Astrocyte of the cerebellum (primary cell): ENCODE data around the gene DVL1.
A peak's percentile ranks its signal among the peaks of the same experiment; 100 is the strongest.

ENCODE experiments used
- DNase-seq: peaks from one replicate; pipeline ENCODE4 v3.0.0-alpha.2; 2011; ENCODE audit warnings: low read depth
- H3K4me3 ChIP-seq: 2 replicates; pipeline ENCODE4 v1.5.1; 2011; ENCODE audit warnings: mild to moderate bottlenecking, low read depth, low read length, moderate library complexity
- in situ Hi-C: cut with HindIII; loops from 2 replicates; pipeline ENCODE4 v1.10.0; 2017; ENCODE audit warnings: low sequenced_read_pairs
- TF ChIP-seq, protein P1 (sequence below): IDR thresholded peaks from 2 replicates; pipeline ENCODE4 v1.5.1; 2012; ENCODE audit warnings: low read length, low read depth, moderate library complexity, mild to moderate bottlenecking; ENCODE audit errors: missing control alignments

The DVL1 gene

DNA sequence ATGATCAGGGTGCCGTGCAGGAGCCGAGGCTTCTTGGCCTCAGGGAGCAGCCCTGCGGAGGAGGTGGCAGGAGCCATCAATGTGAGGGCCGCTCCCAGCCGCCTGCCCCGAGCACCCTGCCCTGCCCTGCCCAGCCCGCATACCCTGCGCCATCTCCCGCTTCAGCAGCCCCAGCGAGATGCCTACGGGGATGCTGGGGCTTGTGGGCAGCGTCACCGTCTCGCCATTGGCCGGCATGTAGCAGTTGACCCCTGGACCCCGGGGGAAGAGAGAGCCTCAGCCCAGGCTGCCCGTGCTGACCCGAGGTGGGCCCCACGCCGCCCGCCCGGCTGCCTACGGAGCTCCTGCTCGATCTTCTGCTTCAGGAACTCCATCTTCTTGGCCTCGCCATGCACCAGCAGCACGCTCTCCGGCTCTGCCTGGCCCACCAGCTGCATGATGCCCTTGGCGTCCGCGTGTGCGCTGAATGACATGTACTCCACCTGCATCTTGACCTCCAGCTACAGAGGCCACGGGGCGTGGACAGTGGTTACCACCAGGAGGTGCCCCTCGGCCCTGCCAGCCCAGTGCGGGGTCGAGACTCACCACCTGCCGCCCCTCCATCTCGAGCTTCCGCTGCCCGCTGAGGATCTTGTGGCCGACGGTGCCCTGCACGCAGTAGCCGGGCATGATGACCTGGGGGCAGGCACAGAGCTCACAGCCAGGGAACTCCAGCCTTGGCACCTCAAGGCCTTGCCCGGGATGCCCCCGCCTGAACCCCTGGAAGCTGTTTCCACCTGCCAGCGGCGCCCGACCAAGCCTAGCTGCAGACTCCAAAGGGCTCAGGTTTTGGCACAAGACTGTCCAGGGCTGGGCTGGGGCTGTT is 36.5 kb downstream of the DVL1 start:
- in situ Hi-C loops: no loop called here
- TF ChIP-seq, protein P1, sequence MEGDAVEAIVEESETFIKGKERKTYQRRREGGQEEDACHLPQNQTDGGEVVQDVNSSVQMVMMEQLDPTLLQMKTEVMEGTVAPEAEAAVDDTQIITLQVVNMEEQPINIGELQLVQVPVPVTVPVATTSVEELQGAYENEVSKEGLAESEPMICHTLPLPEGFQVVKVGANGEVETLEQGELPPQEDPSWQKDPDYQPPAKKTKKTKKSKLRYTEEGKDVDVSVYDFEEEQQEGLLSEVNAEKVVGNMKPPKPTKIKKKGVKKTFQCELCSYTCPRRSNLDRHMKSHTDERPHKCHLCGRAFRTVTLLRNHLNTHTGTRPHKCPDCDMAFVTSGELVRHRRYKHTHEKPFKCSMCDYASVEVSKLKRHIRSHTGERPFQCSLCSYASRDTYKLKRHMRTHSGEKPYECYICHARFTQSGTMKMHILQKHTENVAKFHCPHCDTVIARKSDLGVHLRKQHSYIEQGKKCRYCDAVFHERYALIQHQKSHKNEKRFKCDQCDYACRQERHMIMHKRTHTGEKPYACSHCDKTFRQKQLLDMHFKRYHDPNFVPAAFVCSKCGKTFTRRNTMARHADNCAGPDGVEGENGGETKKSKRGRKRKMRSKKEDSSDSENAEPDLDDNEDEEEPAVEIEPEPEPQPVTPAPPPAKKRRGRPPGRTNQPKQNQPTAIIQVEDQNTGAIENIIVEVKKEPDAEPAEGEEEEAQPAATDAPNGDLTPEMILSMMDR: no peak
- DNase-seq: no peak
- no peak overlapping the region for H3K4me3 ChIP-seq

DNA sequence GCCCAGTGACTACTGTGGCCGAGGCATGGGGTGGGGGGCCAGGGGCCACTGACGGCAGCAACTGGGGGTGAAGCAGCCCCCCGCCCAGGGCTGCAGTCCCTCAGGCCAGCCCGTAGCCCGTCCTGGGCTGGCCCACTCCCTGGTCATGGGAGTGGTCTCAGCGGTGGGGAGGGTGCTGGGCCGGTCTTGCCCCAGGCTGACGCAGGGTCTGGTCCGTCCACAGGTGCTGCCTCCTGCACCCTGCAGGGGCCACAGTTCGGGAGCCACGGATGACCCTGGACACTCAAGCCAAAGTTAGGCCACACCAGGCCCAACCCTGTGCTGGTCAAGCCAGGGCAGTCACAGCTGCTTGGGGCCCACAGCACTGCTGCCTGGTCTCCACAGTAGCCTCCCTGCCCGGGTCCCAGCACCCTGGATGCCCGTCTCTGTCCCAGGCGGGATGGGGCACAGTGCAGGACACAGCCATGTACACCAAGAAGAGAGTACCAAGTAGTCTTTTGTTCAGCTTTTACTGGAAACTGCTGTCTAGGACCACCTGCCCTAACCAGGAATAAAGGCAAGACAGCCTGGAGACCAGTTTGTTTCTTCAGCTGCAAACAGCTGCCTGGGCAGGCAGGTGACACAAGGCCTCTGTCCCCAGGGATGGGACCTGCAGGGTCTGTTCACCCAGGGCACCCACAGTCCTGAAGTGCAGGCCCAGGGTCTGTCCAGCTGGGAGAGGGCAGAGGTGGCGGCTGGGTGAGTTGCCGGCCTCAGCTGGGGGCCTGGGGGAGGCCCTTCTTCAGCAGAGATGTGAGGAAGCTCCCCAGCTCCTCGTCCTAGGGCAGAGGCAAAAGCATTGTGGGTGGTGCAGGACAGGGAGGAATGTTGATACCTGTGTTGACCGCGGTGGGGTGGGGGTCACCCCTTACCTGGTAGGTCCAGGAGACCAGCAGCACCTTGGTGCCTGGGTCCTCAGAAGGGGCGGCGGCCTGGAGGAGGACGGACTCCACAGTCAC is 37.8 kb downstream of the DVL1 start:
- TF ChIP-seq, protein P1: no peak
- DNase-seq: no peak
- in situ Hi-C loops: no loop called here
- H3K4me3 ChIP-seq: no peak overlapping the region

DNA sequence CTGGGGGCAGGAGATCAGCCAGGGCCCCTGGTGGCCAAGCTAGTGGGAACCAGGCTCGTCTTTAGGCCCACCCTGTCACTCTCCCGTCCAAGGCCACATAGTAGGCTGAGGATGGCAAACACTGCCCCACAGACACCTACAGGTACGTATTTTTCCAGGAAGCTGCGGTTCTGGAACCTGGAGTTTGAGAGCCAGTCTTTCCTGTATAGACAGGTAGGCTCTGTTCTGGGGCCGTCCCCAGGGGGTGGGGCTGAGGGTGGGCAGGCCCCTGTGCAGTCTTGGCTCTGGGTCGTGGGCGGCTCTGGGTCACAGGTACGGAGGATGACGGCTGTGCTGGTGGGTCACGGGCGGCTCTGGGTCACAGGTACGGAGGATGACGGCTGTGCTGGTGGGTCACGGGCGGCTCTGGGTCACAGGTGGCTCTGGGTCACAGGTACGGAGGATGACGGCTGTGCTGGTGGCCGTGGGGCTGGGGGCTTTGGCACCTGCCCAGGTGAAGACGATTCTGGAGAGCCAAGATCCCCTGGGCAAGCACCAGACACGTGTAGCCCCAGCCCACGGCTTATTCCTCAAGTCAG is 38.7 kb downstream of the DVL1 start:
- DNase-seq: no peak
- TF ChIP-seq, protein P1: no peak
- no peak overlapping the region for H3K4me3 ChIP-seq
- in situ Hi-C loops: no loop called here

DNA sequence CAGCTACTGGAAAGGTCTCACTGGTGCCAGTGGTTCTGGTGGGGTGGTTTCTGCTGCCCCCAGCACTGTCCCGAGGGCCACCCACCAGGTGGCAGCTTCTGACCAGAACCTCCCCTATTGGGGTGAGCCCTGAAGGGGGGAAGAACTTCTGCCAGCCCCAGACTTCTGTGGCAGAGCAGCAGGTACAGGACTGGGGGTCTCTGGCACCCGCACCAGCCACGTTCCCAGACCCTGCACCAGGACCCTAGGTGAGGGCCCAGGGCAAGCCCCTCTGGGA is 39.2 kb downstream of the DVL1 start:
- no peak for DNase-seq
- in situ Hi-C loops: no loop called here
- H3K4me3 ChIP-seq: no peak overlapping the region
- TF ChIP-seq, protein P1: no peak

DNA sequence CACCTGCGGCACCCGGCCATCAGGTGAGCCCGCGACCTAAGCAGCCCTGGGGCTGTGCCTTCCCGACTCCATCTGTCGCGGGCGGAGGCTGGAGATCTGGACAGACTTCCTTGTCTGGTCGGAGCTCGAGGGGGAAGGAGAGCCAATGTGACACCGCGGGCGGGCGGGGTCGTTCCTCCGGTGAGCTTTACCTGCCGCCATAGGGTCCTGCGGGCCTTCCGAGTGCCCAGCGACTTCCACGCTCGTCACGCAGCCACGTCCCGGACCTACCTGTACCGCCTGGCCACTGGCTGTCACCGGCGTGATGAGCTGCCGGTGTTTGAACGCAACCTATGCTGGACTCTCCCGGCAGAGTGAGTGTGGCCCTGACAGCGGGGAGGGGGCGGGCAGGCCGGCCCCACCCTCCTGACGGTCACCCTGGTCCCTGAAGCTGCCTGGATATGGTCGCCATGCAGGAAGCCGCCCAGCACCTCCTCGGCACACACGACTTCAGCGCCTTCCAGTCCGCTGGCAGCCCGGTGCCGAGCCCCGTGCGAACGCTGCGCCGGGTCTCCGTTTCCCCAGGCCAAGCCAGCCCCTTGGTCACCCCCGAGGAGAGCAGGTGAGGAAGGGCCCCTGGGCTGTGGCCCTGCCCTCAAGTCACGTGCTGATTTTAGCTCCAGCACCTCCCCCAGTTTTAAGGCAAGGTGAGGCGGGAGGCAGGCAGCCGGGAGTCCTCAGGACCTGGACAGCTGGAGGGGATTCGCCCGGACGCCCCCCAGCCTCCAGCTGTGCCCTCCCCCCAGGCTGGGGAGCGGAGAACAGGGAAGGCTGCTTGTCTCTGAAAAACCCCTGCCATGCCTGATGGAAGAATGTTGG is 39.7 kb downstream of the DVL1 start:
- no peak for DNase-seq
- in situ Hi-C loops: no loop called here
- TF ChIP-seq, protein P1: no peak

DNA sequence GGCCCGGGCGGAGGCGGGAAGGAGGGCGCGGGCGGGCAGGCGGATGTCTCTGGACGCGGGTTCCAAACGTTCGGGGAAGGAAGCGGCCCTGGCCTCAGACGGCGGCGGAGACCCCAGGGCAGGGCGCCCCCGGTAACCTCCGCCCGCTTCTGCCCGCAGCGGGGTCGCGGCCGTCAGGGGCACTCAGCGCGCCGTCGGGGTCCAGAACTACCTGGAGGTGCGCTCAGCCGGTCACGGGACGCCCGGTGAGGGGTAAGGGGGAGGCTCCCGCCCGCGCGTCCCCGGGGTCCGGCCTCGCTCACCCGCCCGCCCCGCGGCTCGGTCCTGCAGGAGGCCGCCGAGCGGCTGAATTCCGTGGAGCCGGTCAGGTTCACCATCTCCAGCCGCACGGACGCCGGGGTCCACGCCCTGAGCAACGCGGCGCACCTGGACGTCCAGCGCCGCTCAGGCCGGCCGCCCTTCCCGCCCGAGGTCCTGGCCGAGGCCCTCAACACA is 40.4 kb downstream of the DVL1 start:
- DNase-seq: no peak
- in situ Hi-C loops: no loop called here

More for the DNA sequence above, 39.7 kb downstream of the DVL1 start:
- peak overlapping the region; percentile 74 for H3K4me3 ChIP-seq

More for the DNA sequence above, 40.4 kb downstream of the DVL1 start:
- peak overlapping the region; percentile 74 for H3K4me3 ChIP-seq
- TF ChIP-seq, protein P1: no peak
